ENCODE measurements around the gene EBLN1. TPM values are rescaled to one million over a fixed set of nuclear protein-coding genes. Genes with fewer than 3 reads are reported as not detected.

Gene EBLN1
- total RNA-seq, 4 donors from 2014 or later: not detected

GRCh38 chr10:22247636-22248035 lies 29.8 kb upstream of the EBLN1 start:
- Histone ChIP-seq H3K4me1 (no peaks in the 10 kb centered on the region), H3K36me3 (no peaks in the 10 kb centered on the region), H3K27ac (no peak overlapping the region), H3K4me3 (no peak overlapping the region), H3K9me3 (no peaks in the 10 kb centered on the region), H3K27me3 (no peaks in the 10 kb centered on the region)
- TF ChIP-seq POLR2A (IDR thresholded peaks at IDR 0.05): no peak
- no peak for TF ChIP-seq POLR2AphosphoS5 (IDR thresholded peaks at IDR 0.05)
- no peak for TF ChIP-seq EP300 (IDR thresholded peaks at IDR 0.05)
- no peak for TF ChIP-seq CTCF (IDR thresholded peaks at IDR 0.05)
- DNase-seq (ENCODE audit: low spot score in 2 of 2): no peak
- 84% methylated on average over 2 of the region's 2 CpGs for WGBS

GRCh38 chr10:22246680-22247391 lies 29.0 kb upstream of the EBLN1 start:
- no peak overlapping the region for H3K4me3 ChIP-seq
- H3K27me3 ChIP-seq: peaks cover under 1% of the 10 kb centered on the region
- DNase-seq (ENCODE audit: low spot score in 2 of 2): no peak
- no peaks in the 10 kb centered on the region for H3K4me1 ChIP-seq
- no peak overlapping the region for H3K27ac ChIP-seq
- no peaks in the 10 kb centered on the region for H3K36me3 ChIP-seq
- H3K9me3 ChIP-seq: no peaks in the 10 kb centered on the region
- 71% methylated on average over 3 of the region's 3 CpGs for WGBS
- TF ChIP-seq EP300 (IDR thresholded peaks at IDR 0.05): no peak
- no peak for TF ChIP-seq POLR2AphosphoS5 (IDR thresholded peaks at IDR 0.05)
- no peak for TF ChIP-seq POLR2A (IDR thresholded peaks at IDR 0.05)
- no peak for TF ChIP-seq CTCF (IDR thresholded peaks at IDR 0.05)

- Histone ChIP-seq H3K27me3 (peaks cover 4% of the 10 kb centered on the region), H3K4me3 (no peak overlapping the region), H3K4me1 (no peaks in the 10 kb centered on the region), H3K27ac (no peak overlapping the region), H3K9me3 (no peaks in the 10 kb centered on the region), H3K36me3 (no peaks in the 10 kb centered on the region)
- DNase-seq (ENCODE audit: low spot score in 2 of 2): no peak
- 59% methylated on average over 2 of the region's 2 CpGs for WGBS
- TF ChIP-seq POLR2A (IDR thresholded peaks at IDR 0.05) (no peak), POLR2AphosphoS5 (IDR thresholded peaks at IDR 0.05) (no peak), CTCF (IDR thresholded peaks at IDR 0.05) (no peak), EP300 (IDR thresholded peaks at IDR 0.05) (no peak)
These were observed 27.8 kb upstream of the EBLN1 start for GRCh38 chr10:22245567-22245966.

DNA sequence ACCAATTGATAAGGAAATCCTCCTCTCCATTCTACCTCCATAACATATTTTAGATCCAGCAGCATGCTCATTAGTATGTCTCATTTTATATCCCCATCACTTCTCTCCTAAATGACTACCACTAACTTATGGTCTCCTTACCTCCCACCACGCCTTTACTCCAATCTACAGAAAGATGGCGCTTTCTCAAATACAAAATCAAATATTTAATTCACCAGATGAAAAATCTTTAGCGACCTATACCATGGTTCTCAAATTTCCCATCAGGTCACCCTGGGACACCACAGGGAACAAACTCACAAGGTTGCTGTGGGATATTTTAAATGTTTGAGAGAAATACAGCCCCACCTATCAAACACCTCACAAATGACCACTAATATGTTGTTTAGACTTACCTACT lies 27.0 kb upstream of the EBLN1 start:
- 87% methylated on average over 3 of the region's 3 CpGs for WGBS
- Histone ChIP-seq H3K4me1 (no peaks in the 10 kb centered on the region), H3K27me3 (peaks cover 4% of the 10 kb centered on the region), H3K36me3 (no peaks in the 10 kb centered on the region), H3K4me3 (no peak overlapping the region), H3K27ac (no peak overlapping the region), H3K9me3 (no peaks in the 10 kb centered on the region)
- no peak for TF ChIP-seq POLR2A (IDR thresholded peaks at IDR 0.05)
- TF ChIP-seq POLR2AphosphoS5 (IDR thresholded peaks at IDR 0.05): no peak
- TF ChIP-seq CTCF (IDR thresholded peaks at IDR 0.05): no peak
- TF ChIP-seq EP300 (IDR thresholded peaks at IDR 0.05): no peak
- DNase-seq (ENCODE audit: low spot score in 2 of 2): no peak

DNA sequence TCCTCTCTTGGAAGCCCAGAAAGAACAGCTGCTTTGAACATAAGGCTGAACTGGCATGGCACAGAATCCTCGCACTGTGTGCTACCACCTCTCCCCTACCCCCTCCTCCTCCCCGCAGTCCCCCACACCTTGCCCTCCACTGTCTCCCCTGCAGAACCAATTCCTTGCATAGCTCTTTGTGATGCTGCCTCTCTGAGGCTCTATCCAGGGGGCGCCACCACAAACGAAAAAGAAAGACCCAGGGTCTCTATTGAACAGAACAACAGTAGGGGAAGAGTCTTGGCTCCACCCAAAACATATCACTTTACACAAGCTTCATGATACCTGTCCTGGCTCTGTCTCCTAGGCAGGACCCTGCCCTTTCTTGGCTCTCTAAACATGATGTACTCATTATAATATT lies 26.2 kb upstream of the EBLN1 start:
- no peaks in the 10 kb centered on the region for H3K9me3 ChIP-seq
- DNase-seq (ENCODE audit: low spot score in 2 of 2): no peak
- WGBS: 76% methylated on average over 4 of the region's 4 CpGs
- TF ChIP-seq POLR2A (IDR thresholded peaks at IDR 0.05) (no peak), POLR2AphosphoS5 (IDR thresholded peaks at IDR 0.05) (no peak), CTCF (IDR thresholded peaks at IDR 0.05) (no peak), EP300 (IDR thresholded peaks at IDR 0.05) (no peak)
- no peaks in the 10 kb centered on the region for H3K36me3 ChIP-seq
- no peak overlapping the region for H3K27ac ChIP-seq
- peaks cover 6% of the 10 kb centered on the region for H3K27me3 ChIP-seq
- no peaks in the 10 kb centered on the region for H3K4me1 ChIP-seq
- no peak overlapping the region for H3K4me3 ChIP-seq

All from suprapubic skin (tissue), 4 donors.